ENCODE measurements around the gene CAMK4.
"Not testable (repeated sequence)": the region's sequence is repeated elsewhere in the genome, so short reads cannot be mapped to it uniquely, and the experiment has no call there.

The CAMK4 gene

GRCh38 chr5:111383288-111383970 lies 159.2 kb downstream of the CAMK4 start:
- peak in 1 of 2 experiments; percentile 7 for DNase-seq (ENCODE audit: low read depth in 2 of 2)

- no peak for DNase-seq (ENCODE audit: low read depth in 2 of 2)
Measured at GRCh38 chr5:111384220-111384619, 160.0 kb downstream of the CAMK4 start.

- DNase-seq (ENCODE audit: low read depth in 2 of 2): no peak
Measured at GRCh38 chr5:111385051-111385450, 160.9 kb downstream of the CAMK4 start.

- DNase-seq (ENCODE audit: low read depth in 2 of 2): no peak
Measured at GRCh38 chr5:111385970-111386831, 162.0 kb downstream of the CAMK4 start.

GRCh38 chr5:111386832-111387162 lies 162.6 kb downstream of the CAMK4 start:
- no peak for DNase-seq (ENCODE audit: low read depth in 2 of 2)

DNA sequence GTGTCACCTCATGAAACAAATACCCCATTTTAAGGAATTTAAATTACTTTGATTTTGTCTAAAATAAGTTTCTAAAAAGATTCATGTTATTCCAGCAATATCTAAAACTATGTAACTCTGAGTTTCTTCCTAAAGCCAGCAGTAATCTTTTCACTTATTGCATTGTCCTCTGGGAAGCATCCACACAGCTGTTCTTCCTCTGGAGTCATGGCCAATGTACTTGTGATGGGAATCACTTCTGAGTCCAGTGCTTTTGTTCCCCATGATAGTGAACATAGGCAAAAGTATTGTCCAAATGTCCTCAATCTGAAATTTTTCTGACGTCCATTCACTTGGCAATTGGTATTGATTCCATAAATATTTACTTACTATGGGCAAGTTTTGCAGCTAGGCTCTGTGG lies 163.2 kb downstream of the CAMK4 start:
- DNase-seq (ENCODE audit: low read depth in 2 of 2): no peak

- peak; percentile 24 to 26 for DNase-seq (ENCODE audit: low read depth in 2 of 2)
Measured at GRCh38 chr5:111389390-111390082, 165.4 kb downstream of the CAMK4 start.

GRCh38 chr5:111392181-111392580 lies 168.0 kb downstream of the CAMK4 start:
- no peak for DNase-seq (ENCODE audit: low read depth in 2 of 2)

GRCh38 chr5:111394586-111394985 lies 170.4 kb downstream of the CAMK4 start:
- DNase-seq (ENCODE audit: low read depth in 2 of 2): peak; percentile 59 to 60

DNA sequence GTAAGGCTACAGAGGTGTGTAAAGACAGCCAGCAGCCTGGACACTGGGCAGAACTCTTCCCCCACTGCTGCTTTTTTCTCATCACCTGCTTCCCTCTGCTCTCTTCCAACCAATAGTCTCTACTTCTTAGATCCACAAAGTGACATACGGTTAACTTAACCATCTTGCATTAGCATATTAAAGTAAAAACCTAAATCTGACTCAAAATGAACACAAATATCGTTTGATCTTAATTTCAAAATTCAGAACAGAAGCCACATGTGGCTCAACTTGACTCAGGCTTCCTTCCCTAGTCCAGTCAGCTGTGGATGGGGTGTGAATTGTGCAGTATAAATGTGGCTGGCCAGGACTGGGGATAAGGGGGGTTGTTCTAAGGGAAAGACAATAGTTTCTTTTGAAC lies 173.8 kb downstream of the CAMK4 start:
- no peak for DNase-seq (ENCODE audit: low read depth in 2 of 2)

DNA sequence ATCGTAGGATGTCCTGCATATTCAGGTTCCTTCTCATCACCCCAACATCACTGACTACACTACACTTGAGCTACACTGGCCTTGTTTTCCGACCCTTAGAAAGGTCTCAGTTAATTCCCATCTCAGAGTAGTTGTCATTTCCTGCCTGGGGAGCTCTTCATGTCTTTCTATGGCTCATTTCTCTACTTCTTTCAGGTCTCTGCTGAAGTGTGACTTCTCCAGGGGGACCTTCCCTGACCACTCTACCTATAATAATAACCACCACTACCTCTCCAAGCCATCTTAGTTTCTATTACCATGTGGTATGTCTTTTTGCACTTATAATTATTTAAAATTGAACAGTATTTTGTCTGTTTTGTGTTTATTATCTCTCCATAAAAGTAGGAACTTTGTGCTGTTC lies 174.9 kb downstream of the CAMK4 start:
- no peak for DNase-seq (ENCODE audit: low read depth in 2 of 2)

GRCh38 chr5:111401906-111402305 lies 177.7 kb downstream of the CAMK4 start:
- no peak for DNase-seq (ENCODE audit: low read depth in 2 of 2)

DNA sequence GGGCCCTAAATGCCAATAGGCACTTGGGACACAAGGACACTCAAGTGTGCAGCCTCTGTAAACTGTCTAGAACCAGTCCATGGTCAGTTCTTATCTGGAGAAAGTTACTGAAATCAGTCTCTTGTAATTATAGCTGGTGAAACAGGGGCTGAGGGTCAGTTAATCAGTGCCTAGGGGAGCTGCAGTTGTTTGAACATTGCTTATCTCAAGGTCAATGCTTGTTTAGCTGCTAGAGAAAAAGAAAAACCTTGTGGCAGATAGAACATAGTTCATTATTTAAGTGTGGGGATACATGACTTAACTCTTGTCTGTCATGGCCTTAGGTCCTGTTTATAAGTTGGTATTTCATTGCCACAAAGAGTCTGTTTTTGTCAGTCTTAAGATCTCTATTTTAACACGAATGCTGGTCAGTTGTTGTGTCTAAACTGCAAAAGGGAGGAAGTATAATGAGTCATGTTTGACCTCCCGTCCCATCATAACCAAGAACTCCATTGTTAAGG lies 180.1 kb downstream of the CAMK4 start:
- DNase-seq (ENCODE audit: low read depth in 2 of 2): no peak

DNA sequence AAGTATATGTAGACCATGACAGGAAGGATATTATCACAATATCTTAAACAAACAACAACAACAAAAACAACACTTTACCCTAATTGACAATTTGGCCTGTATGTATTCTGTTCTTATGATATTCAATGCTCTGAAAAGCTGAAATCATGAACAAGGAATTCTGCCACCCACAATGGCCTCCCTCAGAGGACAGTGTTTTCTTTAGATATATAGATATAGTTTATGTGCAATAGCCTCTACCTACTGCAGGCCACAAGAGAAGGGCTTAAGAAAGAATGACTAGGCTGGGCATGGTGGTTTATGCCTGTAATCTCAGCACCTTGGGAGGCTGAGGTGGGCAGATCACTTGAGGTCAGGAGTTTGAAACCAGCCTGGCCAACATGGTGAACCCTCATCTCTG lies 183.4 kb downstream of the CAMK4 start:
- DNase-seq (ENCODE audit: low read depth in 2 of 2): no peak

DNA sequence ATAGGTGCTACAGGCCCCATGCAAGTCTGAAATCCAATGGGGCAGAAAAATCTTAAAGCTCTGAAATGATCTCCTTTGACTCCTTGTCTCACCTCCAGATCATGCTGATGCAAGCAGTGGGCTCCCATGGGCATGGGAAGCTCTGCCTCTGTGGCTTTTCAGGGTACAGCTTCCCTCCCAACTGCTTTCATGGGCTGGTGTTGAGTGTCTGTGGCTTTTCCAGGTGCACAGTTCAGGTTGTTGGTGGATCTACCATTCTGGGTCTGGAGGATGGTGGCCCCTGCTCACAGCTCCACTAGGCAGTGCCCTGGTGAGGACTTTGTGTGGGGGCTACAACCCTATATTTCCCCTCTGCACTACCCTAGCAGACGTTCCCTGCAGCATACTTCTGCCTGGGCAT lies 184.6 kb downstream of the CAMK4 start:
- DNase-seq (ENCODE audit: low read depth in 2 of 2): no peak

DNA sequence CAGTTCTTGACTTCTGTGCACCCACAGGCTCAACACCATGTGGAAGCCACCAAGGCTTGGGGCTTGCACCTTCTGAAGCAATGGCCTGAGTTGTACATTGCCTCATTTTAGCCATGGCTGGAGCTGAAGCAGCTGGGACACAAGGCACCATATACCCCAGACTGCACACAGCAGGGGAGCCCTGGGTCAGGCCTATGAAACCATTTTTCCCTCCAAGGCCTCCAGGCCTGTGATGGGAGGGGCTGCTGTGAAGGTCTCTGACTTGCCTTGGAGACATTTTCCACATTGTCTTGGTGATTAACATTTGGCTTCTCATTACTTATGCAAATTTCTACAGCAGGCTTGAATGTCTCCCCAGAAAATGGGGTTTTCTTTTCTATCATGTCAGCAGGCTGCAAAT lies 185.1 kb downstream of the CAMK4 start:
- DNase-seq (ENCODE audit: low read depth in 2 of 2): not testable (repeated sequence)

GRCh38 chr5:111410067-111410466 lies 185.9 kb downstream of the CAMK4 start:
- DNase-seq (ENCODE audit: low read depth in 2 of 2): not testable (repeated sequence)

- DNase-seq (ENCODE audit: low read depth in 2 of 2): no peak
Measured at GRCh38 chr5:111411301-111411700, 187.1 kb downstream of the CAMK4 start.

- DNase-seq (ENCODE audit: low read depth in 2 of 2): no peak
Measured at GRCh38 chr5:111412593-111412992, 188.4 kb downstream of the CAMK4 start.

DNA sequence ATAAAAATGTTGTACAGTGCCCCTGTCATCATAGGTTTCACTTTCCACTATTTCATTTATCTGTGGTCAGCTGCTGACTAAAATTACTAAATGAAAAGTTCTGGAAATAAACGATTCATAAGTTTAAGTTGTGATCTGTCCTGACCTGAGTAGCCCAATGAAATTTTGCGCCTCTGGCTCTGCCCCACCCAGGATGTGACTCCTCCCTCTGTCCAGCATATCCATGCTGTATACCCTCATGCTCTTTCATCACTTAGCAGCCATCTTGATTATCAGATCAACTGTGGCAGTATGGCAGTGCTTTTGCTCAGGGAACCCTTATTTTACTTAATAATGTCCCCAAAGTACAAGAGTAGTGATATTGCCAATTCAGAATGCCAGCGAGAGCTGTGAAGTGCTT lies 190.9 kb downstream of the CAMK4 start:
- DNase-seq (ENCODE audit: low read depth in 2 of 2): no peak

DNA sequence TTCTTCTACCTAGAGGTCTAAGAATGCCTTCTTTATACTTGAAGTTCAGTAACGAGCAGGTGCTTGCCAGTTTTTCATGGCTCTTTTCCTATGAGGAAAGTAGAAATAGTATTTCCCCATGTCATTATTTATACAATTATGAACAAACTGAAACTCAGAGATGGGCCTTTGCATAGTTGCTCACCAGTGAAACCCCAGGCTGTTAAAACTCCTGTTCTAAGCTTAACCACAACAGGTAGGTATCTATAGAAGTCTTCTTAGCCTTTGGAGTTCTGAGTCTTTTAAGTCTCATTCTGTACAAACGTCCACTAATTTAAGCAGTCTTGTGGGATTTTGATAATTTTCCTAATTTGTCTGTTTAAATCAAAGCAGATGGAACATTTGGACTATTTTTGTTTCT lies 198.1 kb downstream of the CAMK4 start:
- DNase-seq (ENCODE audit: low read depth in 2 of 2): no peak

Measured in fibroblast of skin of left quadriceps (primary cell).